A673 (cell line): ENCODE data around the gene CHRNA1.

Experiments
- CTCF ChIP-seq: fragments of 300-800, 200-600 bp; sonication (generic); conservative IDR thresholded peaks from 2 replicates; pipeline ENCODE4 v1.5.1; 2017; ENCODE audit warnings: low read depth, mild to moderate bottlenecking, antibody characterized with exemption, low read length, moderate library complexity, mixed read lengths
- EZH2 ChIP-seq: fragments of 200-600 bp; sonication (generic); IDR thresholded peaks from 2 replicates; pipeline ENCODE4 v1.6.1; 2017; ENCODE audit warnings: borderline replicate concordance, low read depth, mild to moderate bottlenecking, mixed read lengths, antibody characterized with exemption, low read length; ENCODE audit not compliant: poor library complexity, severe bottlenecking

GRCh38 chr2:174717273-174717672 lies 47.0 kb downstream of the CHRNA1 start:
- TF ChIP-seq CTCF = no peak
- no peak for TF ChIP-seq EZH2
